ENCODE measurements around the gene C19orf53.

Gene C19orf53

DNA sequence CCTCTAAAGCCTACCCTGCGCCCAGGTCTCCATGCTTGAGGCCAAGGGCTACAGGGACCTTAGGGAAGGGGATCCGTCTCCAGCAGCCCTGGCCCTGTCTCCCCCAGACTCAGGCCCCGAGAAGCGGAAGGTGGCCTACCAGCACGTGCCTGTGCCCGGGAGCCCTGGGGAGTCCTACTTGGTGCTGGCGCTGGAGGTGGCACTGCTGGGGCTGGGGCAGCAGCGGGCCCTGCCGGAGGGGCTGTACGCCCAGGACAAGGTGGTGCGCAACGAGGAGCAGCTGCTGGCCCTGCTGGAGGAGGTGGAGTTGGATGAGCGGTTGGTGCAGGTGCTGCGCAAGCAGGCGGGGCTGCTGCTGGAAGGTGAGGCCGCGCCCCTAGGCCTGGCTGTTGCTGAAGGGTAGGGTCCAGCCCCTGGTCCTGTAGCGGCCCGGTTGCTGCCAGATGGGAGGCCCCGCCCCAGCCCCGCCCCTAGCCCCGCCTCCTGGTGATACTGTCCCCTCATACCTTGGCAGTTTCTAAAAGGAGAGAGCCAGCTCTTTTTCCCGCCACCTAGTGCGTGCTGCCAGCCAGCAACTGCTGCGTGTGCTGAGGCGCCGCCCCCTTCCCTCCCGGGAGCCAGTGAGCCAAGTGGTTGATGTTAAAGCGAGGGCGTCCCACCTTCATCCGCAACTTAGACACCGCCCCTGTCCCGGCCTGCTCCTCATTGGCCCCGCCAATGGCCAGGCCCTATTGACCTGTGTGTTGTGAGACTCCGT lies 43.5 kb downstream of the C19orf53 start:
- no peak overlapping the region for H3K4me3 ChIP-seq (ENCODE audit: low read length)
- peak; percentile 67 for DNase-seq (ENCODE audit: low read depth)
- TF ChIP-seq, protein P1, sequence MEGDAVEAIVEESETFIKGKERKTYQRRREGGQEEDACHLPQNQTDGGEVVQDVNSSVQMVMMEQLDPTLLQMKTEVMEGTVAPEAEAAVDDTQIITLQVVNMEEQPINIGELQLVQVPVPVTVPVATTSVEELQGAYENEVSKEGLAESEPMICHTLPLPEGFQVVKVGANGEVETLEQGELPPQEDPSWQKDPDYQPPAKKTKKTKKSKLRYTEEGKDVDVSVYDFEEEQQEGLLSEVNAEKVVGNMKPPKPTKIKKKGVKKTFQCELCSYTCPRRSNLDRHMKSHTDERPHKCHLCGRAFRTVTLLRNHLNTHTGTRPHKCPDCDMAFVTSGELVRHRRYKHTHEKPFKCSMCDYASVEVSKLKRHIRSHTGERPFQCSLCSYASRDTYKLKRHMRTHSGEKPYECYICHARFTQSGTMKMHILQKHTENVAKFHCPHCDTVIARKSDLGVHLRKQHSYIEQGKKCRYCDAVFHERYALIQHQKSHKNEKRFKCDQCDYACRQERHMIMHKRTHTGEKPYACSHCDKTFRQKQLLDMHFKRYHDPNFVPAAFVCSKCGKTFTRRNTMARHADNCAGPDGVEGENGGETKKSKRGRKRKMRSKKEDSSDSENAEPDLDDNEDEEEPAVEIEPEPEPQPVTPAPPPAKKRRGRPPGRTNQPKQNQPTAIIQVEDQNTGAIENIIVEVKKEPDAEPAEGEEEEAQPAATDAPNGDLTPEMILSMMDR (IDR thresholded peaks at IDR 0.05; ENCODE audit: insufficient read depth, low read depth, low read length, missing control alignments), result no peak

- TF ChIP-seq, protein P1 (IDR thresholded peaks at IDR 0.05; ENCODE audit: insufficient read depth, low read depth, low read length, missing control alignments), result no peak
- no peak for DNase-seq (ENCODE audit: low read depth)
These were observed 45.0 kb downstream of the C19orf53 start for GRCh38 chr19:13819238-13819637.

DNA sequence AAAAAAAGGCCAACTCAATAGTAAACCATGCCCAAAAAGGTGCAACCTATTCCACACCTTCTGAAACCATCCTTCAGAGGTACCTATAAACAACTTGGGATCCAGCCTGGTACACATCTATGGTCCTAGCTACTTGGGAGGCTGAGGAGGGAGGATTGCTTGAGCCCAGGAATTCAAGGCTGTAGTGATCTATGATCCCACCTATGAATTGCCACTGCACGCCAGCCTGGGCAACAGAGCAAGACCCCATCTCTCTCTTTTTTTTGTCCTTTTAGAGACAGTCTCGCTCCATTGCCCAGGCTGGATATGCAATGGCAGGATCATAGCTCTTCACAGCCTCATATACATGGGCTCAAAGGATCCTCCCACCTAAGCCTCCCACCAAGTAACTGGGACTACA lies 47.0 kb downstream of the C19orf53 start:
- no peak overlapping the region for H3K4me3 ChIP-seq (ENCODE audit: low read length)
- TF ChIP-seq, protein P1 (IDR thresholded peaks at IDR 0.05; ENCODE audit: insufficient read depth, low read depth, low read length, missing control alignments), result no peak
- no peak for DNase-seq (ENCODE audit: low read depth)

More at GRCh38 chr19:13819238-13819637, 45.0 kb downstream of the C19orf53 start:
- no peak overlapping the region for H3K4me3 ChIP-seq (ENCODE audit: low read length)

- H3K4me3 ChIP-seq (ENCODE audit: low read length), result no peak overlapping the region
- TF ChIP-seq, protein P1 (IDR thresholded peaks at IDR 0.05; ENCODE audit: insufficient read depth, low read depth, low read length, missing control alignments), result no peak
- no peak for DNase-seq (ENCODE audit: low read depth)
These were observed 49.0 kb downstream of the C19orf53 start for GRCh38 chr19:13823256-13823655.

- TF ChIP-seq, protein P1 (IDR thresholded peaks at IDR 0.05; ENCODE audit: insufficient read depth, low read depth, low read length, missing control alignments), result no peak
- no peak for DNase-seq (ENCODE audit: low read depth)
- H3K4me3 ChIP-seq (ENCODE audit: low read length), result no peak overlapping the region
These were observed 49.6 kb downstream of the C19orf53 start for GRCh38 chr19:13823901-13824300.

DNA sequence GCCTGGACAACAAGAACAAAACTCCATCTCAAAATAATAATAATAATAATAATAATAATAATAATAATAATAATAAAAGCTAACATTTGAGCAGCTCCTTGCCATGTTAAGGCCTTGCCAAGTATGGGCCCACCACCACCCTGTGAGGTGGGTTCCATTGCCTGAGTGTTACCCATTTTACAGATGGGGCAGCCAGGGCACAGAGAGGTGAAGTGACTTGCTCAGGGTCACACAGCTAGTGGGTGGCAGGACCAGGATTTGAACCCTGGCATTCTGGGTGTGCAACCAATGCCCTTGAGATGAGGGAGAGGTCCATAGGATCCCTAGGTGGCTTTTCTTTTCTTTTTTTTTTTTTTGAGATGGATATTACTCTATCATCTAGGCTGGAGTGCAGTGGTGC lies 50.4 kb downstream of the C19orf53 start:
- DNase-seq (ENCODE audit: low read depth), result no peak
- TF ChIP-seq, protein P1 (IDR thresholded peaks at IDR 0.05; ENCODE audit: insufficient read depth, low read depth, low read length, missing control alignments), result no peak
- H3K4me3 ChIP-seq (ENCODE audit: low read length), result no peak overlapping the region
